ENCODE results near the gene STX12. TPM values are rescaled to one million over a fixed set of nuclear protein-coding genes. Genes with fewer than 3 reads are reported as not detected.
"Not testable (repeated sequence)": the region's sequence is repeated elsewhere in the genome, so short reads cannot be mapped to it uniquely, and the experiment has no call there.

STX12 gene
- total and polyA plus RNA-seq, 4 experiments from 2014 or later: 13.7 to 27.5 (median 21.5) TPM

DNA sequence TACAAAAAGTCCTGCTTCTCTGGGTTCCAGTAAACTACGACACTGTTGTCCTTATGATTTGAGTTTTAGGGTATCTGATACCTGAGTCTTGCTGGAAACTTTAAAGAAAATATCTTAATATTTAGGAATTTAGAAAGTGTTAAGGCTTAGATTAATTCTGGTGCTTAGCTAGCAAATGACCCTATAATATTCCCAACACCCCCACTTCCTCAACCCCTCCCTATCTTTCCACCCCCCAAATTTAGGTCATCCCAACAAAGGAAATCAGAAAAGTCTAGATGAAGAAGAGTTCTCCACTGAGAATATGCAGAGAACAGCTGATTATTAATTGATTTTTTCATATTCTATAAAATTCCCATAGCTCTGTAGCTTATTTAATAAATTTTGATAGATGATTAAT lies 11.7 kb downstream of the STX12 start:
- Histone ChIP-seq H3K27ac (ENCODE audit: low read depth, low read length) (no peak overlapping the region), H3K4me1 (ENCODE audit: insufficient read depth, low read length) (peaks cover 12% of the 10 kb centered on the region), H3K36me3 (ENCODE audit: insufficient read depth, low read length) (peaks cover 8% of the 10 kb centered on the region), H3K4me3 (ENCODE audit: low read length in 2 of 2) (no peak overlapping the region), H3K9me3 (ENCODE audit: control insufficient read depth in 1 of 2, low read length in 2 of 2) (no peaks in the 10 kb centered on the region), H3K27me3 (ENCODE audit: insufficient read depth, low read length) (no peaks in the 10 kb centered on the region)
- no peak for DNase-seq
- Mint-ChIP-seq H3K9me3 (no peaks in the 10 kb centered on the region), H3K4me1 (peaks cover 16 to 31% (median 20%) of the 10 kb centered on the region in 4 donors), H3K36me3 (peaks cover 8 to 22% of the 10 kb centered on the region in 2 donors), H3K27ac (peak overlapping the region in 2 of 7 donors; percentile 58 to 82), H3K4me3 (no peak overlapping the region), H3K27me3 (no peaks in the 10 kb centered on the region)
- POLR2A ChIA-PET (ENCODE audit: partially characterized antibody): interaction anchor here (0.5 kb wide), 1 partner anchor 412 kb away, joined by 4 read pairs; no protein-coding TSS in a partner anchor
- intact Hi-C loops (cut with micrococcal nuclease): no loop called here
- CTCF ChIA-PET (ENCODE audit: partially characterized antibody): interaction anchor here (1.9 kb wide), 1 partner anchor 11 kb away, joined by 8 read pairs; the partner anchor contains the start of gene STX12

DNA sequence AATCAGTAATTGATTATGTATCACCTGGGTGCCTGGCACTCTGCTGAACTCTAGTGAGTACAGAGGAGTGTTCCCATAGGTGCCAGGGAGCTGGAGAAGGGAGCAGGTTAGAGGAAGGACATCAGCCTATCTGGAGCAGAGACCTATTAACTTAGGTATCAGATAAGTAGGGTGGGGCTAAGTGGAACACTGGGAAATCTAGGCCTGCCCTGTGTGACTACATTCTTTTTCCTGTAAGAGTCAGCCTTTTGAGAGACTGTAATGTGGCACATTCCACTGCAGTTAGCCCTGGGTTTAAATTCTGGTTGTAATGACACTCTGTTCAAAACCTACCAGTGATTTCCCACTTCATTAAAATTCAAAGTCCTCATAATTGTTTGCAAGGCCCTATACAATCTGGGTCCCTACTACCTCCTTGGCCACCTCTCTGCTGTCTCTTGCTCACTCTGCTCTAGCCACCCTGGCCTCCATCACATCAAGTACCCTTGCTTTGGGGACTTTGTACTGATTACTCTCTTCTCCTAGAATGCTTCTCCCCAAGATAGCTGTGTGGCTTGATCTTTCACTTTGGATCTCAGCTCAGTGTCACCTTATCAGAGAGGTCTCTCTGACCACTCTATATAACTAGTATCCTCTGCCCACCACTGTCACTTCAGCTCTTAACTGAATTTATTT lies 12.9 kb downstream of the STX12 start:
- Histone ChIP-seq H3K36me3 (ENCODE audit: insufficient read depth, low read length) (peaks cover 14% of the 10 kb centered on the region), H3K27ac (ENCODE audit: low read depth, low read length) (no peak overlapping the region), H3K4me3 (ENCODE audit: low read length in 2 of 2) (no peak overlapping the region), H3K27me3 (ENCODE audit: insufficient read depth, low read length) (no peaks in the 10 kb centered on the region), H3K4me1 (ENCODE audit: insufficient read depth, low read length) (peaks cover 12% of the 10 kb centered on the region), H3K9me3 (ENCODE audit: control insufficient read depth in 1 of 2, low read length in 2 of 2) (no peaks in the 10 kb centered on the region)
- intact Hi-C loops (cut with micrococcal nuclease): no loop called here
- no peak overlapping the region for H3K4me3 Mint-ChIP-seq
- no peaks in the 10 kb centered on the region for H3K9me3 Mint-ChIP-seq
- H3K36me3 Mint-ChIP-seq: peaks cover 16 to 30% of the 10 kb centered on the region in 2 donors
- no peak for DNase-seq
- POLR2A ChIA-PET (ENCODE audit: partially characterized antibody): interaction anchor here (1.1 kb wide), 1 partner anchor 45 kb away, joined by 3 read pairs; the partner anchor contains the start of gene PPP1R8
- H3K27me3 Mint-ChIP-seq: no peaks in the 10 kb centered on the region
- peak overlapping the region; percentile 39 to 77 (median 57) for H3K27ac Mint-ChIP-seq
- peaks cover 16 to 31% (median 20%) of the 10 kb centered on the region in 4 donors for H3K4me1 Mint-ChIP-seq
- CTCF ChIA-PET (ENCODE audit: partially characterized antibody): interaction anchor here (1.9 kb wide), 1 partner anchor 12 kb away, joined by 8 read pairs; the partner anchor contains the start of gene STX12

DNA sequence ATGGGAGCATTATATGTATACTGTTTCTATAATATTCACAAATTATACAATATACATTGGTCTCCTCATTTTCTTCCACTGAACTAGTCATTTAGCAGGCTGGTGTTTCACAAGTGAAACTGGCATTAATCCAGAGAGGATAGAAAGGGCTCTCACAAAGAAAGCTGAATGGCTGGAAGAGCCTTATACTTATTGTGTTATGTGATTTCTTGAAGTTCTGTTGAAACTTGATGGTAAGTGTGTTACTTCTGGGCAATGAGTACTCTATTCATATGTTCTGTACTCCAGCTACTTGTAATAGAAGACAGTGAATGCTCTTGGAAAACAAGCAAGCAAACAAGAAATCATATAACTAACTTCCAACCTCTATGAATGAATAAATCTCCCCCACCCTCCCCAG lies 14.9 kb downstream of the STX12 start:
- Histone ChIP-seq H3K9me3 (ENCODE audit: control insufficient read depth in 1 of 2, low read length in 2 of 2) (no peaks in the 10 kb centered on the region), H3K36me3 (ENCODE audit: insufficient read depth, low read length) (peaks cover 21% of the 10 kb centered on the region), H3K4me3 (ENCODE audit: low read length in 2 of 2) (no peak overlapping the region), H3K27me3 (ENCODE audit: insufficient read depth, low read length) (no peaks in the 10 kb centered on the region), H3K4me1 (ENCODE audit: insufficient read depth, low read length) (peaks cover 12% of the 10 kb centered on the region), H3K27ac (ENCODE audit: low read depth, low read length) (no peak overlapping the region)
- H3K9me3 Mint-ChIP-seq: no peaks in the 10 kb centered on the region
- H3K27me3 Mint-ChIP-seq: no peaks in the 10 kb centered on the region
- DNase-seq: no peak
- intact Hi-C loops (cut with micrococcal nuclease): no loop called here
- ChIA-PET CTCF (ENCODE audit: partially characterized antibody) (no interaction called here), POLR2A (ENCODE audit: partially characterized antibody) (no interaction called here)
- H3K4me3 Mint-ChIP-seq: no peak overlapping the region
- H3K27ac Mint-ChIP-seq: peak overlapping the region in 3 of 7 donors; percentile 8 to 55 (median 30)
- peaks cover 18 to 32% of the 10 kb centered on the region in 2 donors for H3K36me3 Mint-ChIP-seq
- H3K4me1 Mint-ChIP-seq: peaks cover 12 to 25% (median 19%) of the 10 kb centered on the region in 4 donors

DNA sequence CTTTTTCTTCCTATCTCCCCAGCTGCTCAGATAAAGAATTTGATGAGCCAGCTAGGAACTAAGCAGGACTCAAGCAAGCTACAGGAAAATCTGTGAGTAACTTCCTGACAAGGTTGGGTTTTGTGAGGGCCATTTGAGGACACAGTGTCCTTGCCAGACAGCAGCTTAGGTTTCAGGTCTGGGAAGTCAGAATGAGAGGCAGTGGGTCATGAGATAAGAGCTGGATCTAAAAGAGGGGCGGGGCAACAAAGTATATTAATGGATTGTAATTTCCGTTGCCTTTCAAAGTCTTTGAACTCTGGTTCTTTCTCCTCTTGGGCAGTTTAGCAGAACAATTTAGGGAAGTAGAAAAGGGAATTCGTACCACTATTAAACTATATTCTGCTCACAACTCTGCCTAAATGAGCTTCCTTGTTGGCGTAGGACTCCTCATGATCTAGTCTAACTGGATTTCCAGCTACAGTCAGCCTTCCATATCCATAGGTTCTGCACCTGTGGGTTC lies 16.6 kb downstream of the STX12 start:
- no peak overlapping the region for H3K4me3 Mint-ChIP-seq
- no peak for DNase-seq
- H3K4me1 Mint-ChIP-seq: peaks cover 9 to 22% (median 18%) of the 10 kb centered on the region in 4 donors
- intact Hi-C loops (cut with micrococcal nuclease): no loop called here
- H3K36me3 Mint-ChIP-seq: peaks cover 24 to 45% of the 10 kb centered on the region in 2 donors
- H3K27ac ChIP-seq (ENCODE audit: low read depth, low read length): no peak overlapping the region
- peaks cover 12% of the 10 kb centered on the region for H3K4me1 ChIP-seq (ENCODE audit: insufficient read depth, low read length)
- H3K9me3 ChIP-seq (ENCODE audit: control insufficient read depth in 1 of 2, low read length in 2 of 2): no peaks in the 10 kb centered on the region
- ChIA-PET POLR2A (ENCODE audit: partially characterized antibody) (interaction anchor here (0.7 kb wide), 1 partner anchor 17 kb away, joined by 3 read pairs; no protein-coding TSS in a partner anchor), CTCF (ENCODE audit: partially characterized antibody) (no interaction called here)
- no peaks in the 10 kb centered on the region for H3K27me3 ChIP-seq (ENCODE audit: insufficient read depth, low read length)
- H3K9me3 Mint-ChIP-seq: no peaks in the 10 kb centered on the region
- H3K36me3 ChIP-seq (ENCODE audit: insufficient read depth, low read length): peaks cover 35% of the 10 kb centered on the region
- no peak overlapping the region for H3K4me3 ChIP-seq (ENCODE audit: low read length in 2 of 2)
- H3K27ac Mint-ChIP-seq: no peak overlapping the region
- H3K27me3 Mint-ChIP-seq: no peaks in the 10 kb centered on the region

DNA sequence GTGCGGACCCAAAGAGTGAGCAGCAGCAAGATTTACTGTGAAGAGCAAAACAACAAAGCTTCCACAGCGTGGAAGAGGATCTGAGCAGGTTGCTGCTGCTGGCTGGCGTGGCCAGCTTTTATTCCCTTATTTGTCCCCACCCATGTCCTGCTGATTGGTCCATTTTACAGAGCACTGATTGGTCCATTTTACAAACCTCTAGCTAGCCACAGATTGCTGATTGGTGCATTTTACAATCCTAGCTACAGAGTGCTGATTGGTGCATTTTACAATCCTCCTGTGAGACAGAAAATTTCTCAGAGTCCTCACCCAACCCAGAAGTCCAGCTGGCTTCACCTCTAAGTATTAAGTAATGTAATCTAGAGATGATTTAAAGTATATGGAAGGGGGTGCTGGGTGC lies 17.3 kb downstream of the STX12 start:
- H3K4me3 ChIP-seq (ENCODE audit: low read length in 2 of 2); H3K4me3 Mint-ChIP-seq; H3K27me3 Mint-ChIP-seq; H3K27ac Mint-ChIP-seq; CTCF ChIA-PET (ENCODE audit: partially characterized antibody); H3K9me3 Mint-ChIP-seq; H3K27me3 ChIP-seq (ENCODE audit: insufficient read depth, low read length); DNase-seq; intact Hi-C loops (cut with micrococcal nuclease); H3K27ac ChIP-seq (ENCODE audit: low read depth, low read length); H3K9me3 ChIP-seq (ENCODE audit: control insufficient read depth in 1 of 2, low read length in 2 of 2): not testable (repeated sequence)
- Histone ChIP-seq H3K36me3 (ENCODE audit: insufficient read depth, low read length) (peaks cover 40% of the 10 kb centered on the region), H3K4me1 (ENCODE audit: insufficient read depth, low read length) (peaks cover 10% of the 10 kb centered on the region)
- Mint-ChIP-seq H3K36me3 (peaks cover 28 to 49% of the 10 kb centered on the region in 2 donors), H3K4me1 (peaks cover 7 to 16% (median 13%) of the 10 kb centered on the region in 4 donors)
- POLR2A ChIA-PET (ENCODE audit: partially characterized antibody): interaction anchor here (0.7 kb wide), 1 partner anchor 18 kb away, joined by 3 read pairs; no protein-coding TSS in a partner anchor

DNA sequence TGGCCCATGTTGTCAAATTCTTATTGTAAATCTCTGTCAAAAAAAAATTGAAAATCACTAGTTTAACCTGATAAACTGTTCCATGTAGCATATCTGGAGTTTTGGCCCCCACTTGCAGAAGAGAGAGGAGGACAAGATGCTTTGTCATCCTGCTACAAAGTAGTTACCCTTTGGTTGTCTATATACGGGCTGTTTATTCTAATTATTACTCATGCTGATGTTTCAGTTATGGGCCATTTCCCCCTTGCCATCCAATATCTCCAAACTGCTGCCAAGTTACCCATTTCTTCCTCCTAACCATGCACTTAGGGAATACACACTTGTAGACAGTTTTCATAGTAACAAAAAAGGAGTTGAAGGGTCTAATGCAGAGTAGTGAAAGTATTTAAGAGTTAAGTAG lies 22.6 kb downstream of the STX12 start:
- H3K4me3 Mint-ChIP-seq: no peak overlapping the region
- ChIA-PET POLR2A (ENCODE audit: partially characterized antibody) (no interaction called here), CTCF (ENCODE audit: partially characterized antibody) (no interaction called here)
- no peaks in the 10 kb centered on the region for H3K27me3 Mint-ChIP-seq
- Histone ChIP-seq H3K27me3 (ENCODE audit: insufficient read depth, low read length) (no peaks in the 10 kb centered on the region), H3K4me3 (ENCODE audit: low read length in 2 of 2) (no peak overlapping the region), H3K9me3 (ENCODE audit: control insufficient read depth in 1 of 2, low read length in 2 of 2) (no peaks in the 10 kb centered on the region), H3K27ac (ENCODE audit: low read depth, low read length) (no peak overlapping the region), H3K4me1 (ENCODE audit: insufficient read depth, low read length) (no peaks in the 10 kb centered on the region), H3K36me3 (ENCODE audit: insufficient read depth, low read length) (peaks cover 45% of the 10 kb centered on the region)
- H3K36me3 Mint-ChIP-seq: peaks cover 40 to 58% of the 10 kb centered on the region in 2 donors
- H3K9me3 Mint-ChIP-seq: peaks cover 0 to 1% (median 0%) of the 10 kb centered on the region in 8 donors
- intact Hi-C loops (cut with micrococcal nuclease): no loop called here
- DNase-seq: no peak
- H3K27ac Mint-ChIP-seq: peak overlapping the region in 1 of 7 donors; percentile 0
- H3K4me1 Mint-ChIP-seq: peaks cover 0 to 7% (median 3%) of the 10 kb centered on the region in 4 donors

DNA sequence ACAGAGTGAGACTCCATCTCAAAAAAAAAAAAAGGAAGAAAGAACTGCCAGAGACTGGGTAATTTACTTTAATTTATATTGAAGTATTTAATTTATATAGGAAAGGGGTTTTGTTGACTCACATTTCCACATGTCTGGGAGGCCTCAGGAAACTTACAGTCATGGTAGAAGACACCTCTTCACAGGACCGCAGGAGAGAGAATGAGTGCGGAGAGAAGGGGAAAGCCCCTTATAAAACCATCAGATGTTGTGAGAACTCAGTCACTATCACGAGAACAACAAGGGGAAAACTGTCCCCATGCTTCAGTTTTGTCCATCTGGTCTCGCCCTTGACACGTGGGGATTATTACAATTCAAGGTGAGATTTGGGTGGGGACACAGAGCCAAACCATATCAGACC lies 31.8 kb downstream of the STX12 start:
- H3K27me3 Mint-ChIP-seq: no peaks in the 10 kb centered on the region
- Histone ChIP-seq H3K4me1 (ENCODE audit: insufficient read depth, low read length) (no peaks in the 10 kb centered on the region), H3K9me3 (ENCODE audit: control insufficient read depth in 1 of 2, low read length in 2 of 2) (no peaks in the 10 kb centered on the region), H3K27me3 (ENCODE audit: insufficient read depth, low read length) (no peaks in the 10 kb centered on the region), H3K4me3 (ENCODE audit: low read length in 2 of 2) (no peak overlapping the region), H3K27ac (ENCODE audit: low read depth, low read length) (no peak overlapping the region), H3K36me3 (ENCODE audit: insufficient read depth, low read length) (peaks cover 27% of the 10 kb centered on the region)
- no peak for DNase-seq
- peaks cover 0 to 4% (median under 1%) of the 10 kb centered on the region in 4 donors for H3K4me1 Mint-ChIP-seq
- intact Hi-C loops (cut with micrococcal nuclease): no loop called here
- H3K27ac Mint-ChIP-seq: peak overlapping the region in 4 of 7 donors; percentile 42 to 75 (median 62)
- peaks cover 29 to 47% of the 10 kb centered on the region in 2 donors for H3K36me3 Mint-ChIP-seq
- CTCF ChIA-PET (ENCODE audit: partially characterized antibody): no interaction called here
- no peak overlapping the region for H3K4me3 Mint-ChIP-seq
- POLR2A ChIA-PET (ENCODE audit: partially characterized antibody): interaction anchor here (1.3 kb wide), 1 partner anchor 32 kb away, joined by 3 read pairs; the partner anchor contains the start of gene STX12
- no peaks in the 10 kb centered on the region for H3K9me3 Mint-ChIP-seq

Data from CD4-positive, alpha-beta memory T cell (primary cell).